ENCODE data around the gene LAMA2.
A peak's percentile ranks its signal among the peaks of the same experiment; 100 is the strongest.

Gene LAMA2

DNA sequence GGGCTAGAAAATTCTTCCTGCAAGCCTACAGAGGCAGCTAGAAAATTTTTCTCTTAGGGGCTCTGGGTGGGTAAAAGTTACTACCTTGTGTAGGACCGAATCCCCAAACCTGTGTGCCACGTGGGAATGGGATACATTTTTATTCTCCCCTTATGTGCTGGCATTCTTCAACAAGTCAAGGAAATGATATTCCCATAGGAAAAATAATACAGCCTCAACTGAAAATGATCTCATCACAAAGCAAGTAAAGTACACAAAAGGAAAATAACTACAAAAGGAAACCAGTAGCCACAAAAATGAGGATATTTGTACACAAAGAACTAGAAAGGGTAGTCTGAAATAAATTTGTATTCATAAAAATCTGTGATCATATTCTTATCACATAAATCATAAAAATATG, 298.1 kb downstream of the LAMA2 start:
- no peak overlapping the region for H3K4me3 ChIP-seq (ENCODE audit: low read depth, low read length)
- no peak for TF ChIP-seq MYC (IDR thresholded peaks at IDR 0.05; ENCODE audit: low read depth, low read length)
- no peak for TF ChIP-seq CTCF (IDR thresholded peaks at IDR 0.05; ENCODE audit: low read depth, low read length)
- no peak for TF ChIP-seq POLR2A (IDR thresholded peaks at IDR 0.05; ENCODE audit: extremely low read depth, insufficient read length)
- TF ChIP-seq, protein P1, sequence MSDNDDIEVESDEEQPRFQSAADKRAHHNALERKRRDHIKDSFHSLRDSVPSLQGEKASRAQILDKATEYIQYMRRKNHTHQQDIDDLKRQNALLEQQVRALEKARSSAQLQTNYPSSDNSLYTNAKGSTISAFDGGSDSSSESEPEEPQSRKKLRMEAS (IDR thresholded peaks at IDR 0.05; ENCODE audit: low read depth, low read length) = no peak
- DNase-seq (ENCODE audit: low read depth) = no peak

DNA sequence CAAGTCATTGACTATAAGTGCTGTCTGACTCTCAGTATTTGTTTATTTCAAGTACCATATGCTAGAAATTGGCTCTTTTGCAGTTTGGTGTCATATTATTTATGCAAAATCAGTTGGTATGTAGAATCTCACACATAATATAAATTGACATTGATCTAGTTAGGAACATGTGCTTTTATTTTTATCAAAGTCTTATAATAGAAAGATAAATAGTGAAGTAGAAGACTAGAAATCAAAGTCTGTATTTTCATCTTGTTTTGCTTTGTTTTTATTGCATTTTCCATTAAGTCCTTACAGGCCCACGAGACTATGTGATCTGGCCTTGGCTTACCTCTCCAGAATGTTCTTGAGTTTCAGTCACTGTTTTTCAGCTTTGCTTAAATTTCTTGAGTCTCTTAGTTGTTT, 300.3 kb downstream of the LAMA2 start:
- no peak for TF ChIP-seq MYC (IDR thresholded peaks at IDR 0.05; ENCODE audit: low read depth, low read length)
- no peak for TF ChIP-seq POLR2A (IDR thresholded peaks at IDR 0.05; ENCODE audit: extremely low read depth, insufficient read length)
- TF ChIP-seq, protein P1 (IDR thresholded peaks at IDR 0.05; ENCODE audit: low read depth, low read length) = no peak
- no peak for TF ChIP-seq CTCF (IDR thresholded peaks at IDR 0.05; ENCODE audit: low read depth, low read length)
- no peak overlapping the region for H3K4me3 ChIP-seq (ENCODE audit: low read depth, low read length)
- DNase-seq (ENCODE audit: low read depth) = no peak

- no peak overlapping the region for H3K4me3 ChIP-seq (ENCODE audit: low read depth, low read length)
- peak; percentile 4 for DNase-seq (ENCODE audit: low read depth)
- TF ChIP-seq MYC (IDR thresholded peaks at IDR 0.05; ENCODE audit: low read depth, low read length) = no peak
- TF ChIP-seq POLR2A (IDR thresholded peaks at IDR 0.05; ENCODE audit: extremely low read depth, insufficient read length) = no peak
Observed at GRCh38 chr6:129183681-129184301, 300.9 kb downstream of the LAMA2 start.

GRCh38 chr6:129184324-129184723, 301.4 kb downstream of the LAMA2 start:
- H3K4me3 ChIP-seq (ENCODE audit: low read depth, low read length) = no peak overlapping the region
- TF ChIP-seq MYC (IDR thresholded peaks at IDR 0.05; ENCODE audit: low read depth, low read length) (no peak), CTCF (IDR thresholded peaks at IDR 0.05; ENCODE audit: low read depth, low read length) (no peak), POLR2A (IDR thresholded peaks at IDR 0.05; ENCODE audit: extremely low read depth, insufficient read length) (no peak)
- TF ChIP-seq, protein P1 (IDR thresholded peaks at IDR 0.05; ENCODE audit: low read depth, low read length) = no peak
- DNase-seq (ENCODE audit: low read depth) = no peak

- DNase-seq (ENCODE audit: low read depth) = no peak
- H3K4me3 ChIP-seq (ENCODE audit: low read depth, low read length) = no peak overlapping the region
- no peak for TF ChIP-seq CTCF (IDR thresholded peaks at IDR 0.05; ENCODE audit: low read depth, low read length)
- TF ChIP-seq, protein P1 (IDR thresholded peaks at IDR 0.05; ENCODE audit: low read depth, low read length) = no peak
- no peak for TF ChIP-seq MYC (IDR thresholded peaks at IDR 0.05; ENCODE audit: low read depth, low read length)
Observed at GRCh38 chr6:129184808-129185366, 301.9 kb downstream of the LAMA2 start.

DNA sequence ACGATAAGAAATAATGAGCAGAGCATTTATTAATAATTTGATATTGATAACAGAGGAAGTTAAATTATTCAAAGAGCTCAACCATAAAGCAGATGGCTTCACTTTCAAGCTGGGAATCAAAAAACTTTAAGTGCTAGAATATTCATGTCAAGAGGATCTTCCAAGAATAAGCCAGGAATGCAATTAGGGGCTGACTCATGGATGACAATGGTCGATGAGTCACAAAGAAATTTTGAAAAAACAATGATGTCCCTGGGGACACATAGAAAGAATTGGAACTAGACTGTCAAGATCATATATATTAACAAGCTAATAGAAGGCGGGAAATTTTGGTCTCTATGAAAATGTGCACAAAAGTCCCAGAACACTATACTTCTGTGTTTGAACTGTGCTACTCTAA, 304.1 kb downstream of the LAMA2 start:
- no peak for TF ChIP-seq MYC (IDR thresholded peaks at IDR 0.05; ENCODE audit: low read depth, low read length)
- no peak for TF ChIP-seq CTCF (IDR thresholded peaks at IDR 0.05; ENCODE audit: low read depth, low read length)
- no peak for TF ChIP-seq POLR2A (IDR thresholded peaks at IDR 0.05; ENCODE audit: extremely low read depth, insufficient read length)
- TF ChIP-seq, protein P1 (IDR thresholded peaks at IDR 0.05; ENCODE audit: low read depth, low read length) = no peak
- DNase-seq (ENCODE audit: low read depth) = peak; percentile 32
- no peak overlapping the region for H3K4me3 ChIP-seq (ENCODE audit: low read depth, low read length)

Measured in NB4 (cell line).